K562 (cell line): ENCODE results near the gene CDCA5. TPM values are rescaled to one million over a fixed set of nuclear protein-coding genes. Genes with fewer than 3 reads are reported as not detected.

Source experiments
- ARID4B ChIP-seq: sonication (generic); formaldehyde crosslinking; IDR thresholded peaks from 2 replicates; pipeline ENCODE4 v1.8.0; 2022; ENCODE audit warnings: mild to moderate bottlenecking, missing genetic modification reagents
- E2F6 ChIP-seq, 2 experiments: IDR thresholded peaks; 2 replicates each; pipeline ENCODE4 v1.6.1; 2011; ENCODE audit warnings: borderline replicate concordance in 1 of 2, control low read depth in 1 of 2, low read depth in 1 of 2, low read length in 1 of 2, mild to moderate bottlenecking in 1 of 2, mixed read lengths in 1 of 2, moderate library complexity in 1 of 2; ENCODE audit not compliant: insufficient read depth in 1 of 2, insufficient read length in 1 of 2, poor library complexity in 1 of 2, severe bottlenecking in 1 of 2; ENCODE audit errors: extremely low read depth in 1 of 2
- FOXP4 ChIP-seq: sonication (generic); formaldehyde crosslinking; IDR thresholded peaks from 2 replicates; pipeline ENCODE4 v1.8.0; 2022; ENCODE audit warnings: mild to moderate bottlenecking, missing genetic modification reagents, borderline replicate concordance
- KDM5B ChIP-seq: fragments of 200-600 bp; sonication (generic); IDR thresholded peaks from 2 replicates; pipeline ENCODE4 v1.6.1; 2012; ENCODE audit warnings: low read depth, mild to moderate bottlenecking, moderate library complexity, low read length, control low read depth, inconsistent platforms; ENCODE audit not compliant: insufficient replicate concordance
- L3MBTL2 ChIP-seq: fragments of 450-650 bp; IDR thresholded peaks from 2 replicates; pipeline ENCODE4 v1.6.1; 2016; ENCODE audit warnings: mild to moderate bottlenecking, moderate library complexity
- MYC ChIP-seq, 2 experiments: fragments of 250-450 bp in 1 of 2; sonication (Bioruptor Pico) in 1 of 2; IDR thresholded peaks; 2 replicates each; pipeline versions ENCODE4 v1.5.1 to v1.6.1; 2012 to 2021; ENCODE audit warnings: low read depth in 2 of 2, borderline replicate concordance in 1 of 2, improper control_type of control experiment in 1 of 2, low read length in 1 of 2, mild to moderate bottlenecking in 1 of 2, moderate library complexity in 1 of 2
- POLR2AphosphoS2 ChIP-seq: IDR thresholded peaks from 2 replicates; pipeline ENCODE4 v1.6.1; 2012; ENCODE audit warnings: low read length, improper control_type of control experiment
- RBM15 ChIP-seq: fragments of 200-400 bp; formaldehyde crosslinking; IDR thresholded peaks from 2 replicates; pipeline ENCODE4 v1.6.1; 2018; ENCODE audit warnings: mild to moderate bottlenecking, low read length, moderate library complexity; ENCODE audit not compliant: insufficient read depth
- USF2 ChIP-seq: sonication (generic); formaldehyde crosslinking; IDR thresholded peaks from 2 replicates; pipeline ENCODE4 v1.5.0; 2020; ENCODE audit warnings: missing genetic modification reagents
- ZBTB49 ChIP-seq: sonication (generic); formaldehyde crosslinking; IDR thresholded peaks from 2 replicates; pipeline ENCODE4 v1.8.0; 2022; ENCODE audit warnings: missing genetic modification reagents, mild to moderate bottlenecking, borderline replicate concordance
- ZNF431 ChIP-seq: sonication (generic); formaldehyde crosslinking; IDR thresholded peaks from 2 replicates; pipeline ENCODE4 v1.8.0; 2022; ENCODE audit warnings: mild to moderate bottlenecking, missing genetic modification reagents
- ZNF77 ChIP-seq: fragments of 250-450 bp; sonication (Bioruptor Pico); IDR thresholded peaks from 2 replicates; pipeline ENCODE4 v1.5.0; 2020
- polyA plus RNA-seq, 8 experiments: library from polyadenylated mRNA; depleted of rRNA in 4 of 8; stranded (reverse) in 5 of 8; unstranded in 3 of 8; fragments of >200 nt; fragmentation: Nextera tagmentation in 2 of 8; fragmentation: Illumina TruSeq in 1 of 8; extraction: Ambion mirVana in 2 of 8; extraction: Trizol in 1 of 8; gene quantifications; 2 replicates each; pipeline versions ENCODE4 v1.2.1 to v1.2.3, GENCODE V29; 2011 to 2014; ENCODE audit warnings: inconsistent platforms in 1 of 8, missing spikeins in 1 of 8
- total RNA-seq, 7 experiments: library from RNA; depleted of rRNA in 6 of 7; stranded (reverse); fragments of >200 nt in 6 of 7; fragmentation: Illumina TruSeq in 2 of 7; extraction: Trizol in 2 of 7; gene quantifications; 2 replicates each; pipeline versions ENCODE4 v1.2.1 to v1.2.3, GENCODE V29; 2011 to 2021; ENCODE audit warnings: low replicate concordance in 1 of 7

CDCA5 gene
- total and polyA plus RNA-seq, 9 of the 15 experiments (the other 6 are each of a cell fraction or from before 2014, with no cell fraction given) = 18.9 to 94.3 (median 64.6) TPM

GRCh38 chr11:65116370-65117205 is 32.7 kb upstream of the CDCA5 start (continued):
- TF ChIP-seq E2F6 (IDR thresholded peaks at IDR 0.05; ENCODE audit: borderline replicate concordance in 1 of 2, extremely low read depth in 1 of 2, insufficient read depth in 1 of 2, insufficient read length in 1 of 2, low read depth in 1 of 2, low read length in 1 of 2, poor library complexity in 1 of 2, severe bottlenecking in 1 of 2) (peak; percentile 43 to 90), MYC (IDR thresholded peaks at IDR 0.05; ENCODE audit: low read depth, low read length) (peak; percentile 39; the same call in 1 of the 2 replicates), MYC (CRISPR knock-in tag; IDR thresholded peaks at IDR 0.05; ENCODE audit: borderline replicate concordance, low read depth) (no peak), L3MBTL2 (peak; percentile 69; the same call in 1 of the 2 replicates), RBM15 (no peak), USF2 (peak; percentile 38; the same call in 1 of the 2 replicates), KDM5B (no peak), POLR2AphosphoS2 (0 out of 2 replicates have a peak, but pooled peaks have one; percentile 64), ZNF77 (0 out of 2 replicates have a peak, but pooled peaks have one; percentile 19), FOXP4 (CRISPR knock-in tag) (peak; percentile 95), ZNF431 (peak; percentile 30; the same call in 1 of the 2 replicates), ZBTB49 (CRISPR knock-in tag) (peak; percentile 91; the same call in 1 of the 2 replicates), ARID4B (peak; percentile 8)
